Activated naive CD4-positive, alpha-beta T cell (primary cell): ENCODE results near the gene SSTR5.

Experiments used
- DNase-seq, 4 experiments: peaks; one replicate each; lab custom pipeline; 2025; lab: John Stamatoyannopoulos, UW

The SSTR5 gene

GRCh38 chr16:1102921-1103635 is 30.5 kb downstream of the SSTR5 start:
- peak; percentile 27 to 70 (median 58) for DNase-seq

DNA sequence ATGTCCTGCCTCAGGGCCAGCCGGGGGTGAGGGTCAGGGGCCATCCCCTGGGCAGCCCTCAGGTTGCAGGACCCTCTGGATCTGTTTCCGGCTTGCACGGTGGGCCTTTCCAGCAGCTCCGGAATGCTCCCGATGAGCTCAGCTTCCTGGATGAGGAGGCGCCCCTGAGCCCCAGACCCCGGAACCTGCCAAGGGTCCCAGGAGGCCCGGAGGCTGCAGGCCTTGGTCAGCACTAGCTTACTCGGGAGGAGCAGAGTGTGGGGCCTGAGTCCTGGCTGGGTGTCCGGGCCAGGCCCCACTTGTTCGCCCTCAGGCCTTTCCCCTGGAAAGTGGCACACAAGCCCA is 31.1 kb downstream of the SSTR5 start:
- no peak for DNase-seq

DNA sequence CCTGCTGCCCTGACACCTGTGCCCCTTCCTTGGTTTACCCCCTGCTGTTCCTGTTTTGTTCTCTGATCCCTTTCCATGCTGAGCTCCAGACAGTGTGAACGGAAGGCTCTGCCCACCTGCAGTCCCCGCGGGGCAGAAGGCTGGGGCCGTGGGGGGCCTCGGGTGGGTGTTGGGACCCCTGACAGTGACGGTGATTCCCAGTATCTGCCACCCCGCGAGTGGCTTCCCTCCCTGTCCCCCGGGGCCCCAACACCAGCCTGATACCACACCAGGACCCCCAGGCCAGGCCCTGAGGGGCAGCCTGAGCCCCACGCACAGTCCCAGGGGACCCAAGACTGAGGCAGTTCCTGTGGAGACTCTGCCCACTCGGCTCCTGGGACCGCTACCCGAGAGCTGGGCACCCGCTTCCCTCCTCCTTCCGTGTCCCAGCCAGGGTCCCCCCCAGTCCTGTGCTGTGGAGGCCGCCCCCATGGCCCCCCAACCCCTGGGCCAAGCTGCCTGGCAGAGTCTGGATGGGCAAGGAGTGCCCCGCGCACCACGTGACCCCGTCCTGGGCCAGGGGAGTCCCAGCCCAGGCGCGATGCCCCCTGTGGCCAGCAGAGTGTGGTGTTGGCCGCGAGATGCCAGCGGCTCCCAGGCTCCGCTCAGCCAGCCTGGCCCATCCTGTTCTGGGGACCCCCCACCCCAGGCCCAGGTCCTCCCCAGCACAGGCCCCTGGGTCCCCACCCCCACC is 33.5 kb downstream of the SSTR5 start:
- peak in 2 of 4 experiments; percentile 21 to 50 for DNase-seq

DNA sequence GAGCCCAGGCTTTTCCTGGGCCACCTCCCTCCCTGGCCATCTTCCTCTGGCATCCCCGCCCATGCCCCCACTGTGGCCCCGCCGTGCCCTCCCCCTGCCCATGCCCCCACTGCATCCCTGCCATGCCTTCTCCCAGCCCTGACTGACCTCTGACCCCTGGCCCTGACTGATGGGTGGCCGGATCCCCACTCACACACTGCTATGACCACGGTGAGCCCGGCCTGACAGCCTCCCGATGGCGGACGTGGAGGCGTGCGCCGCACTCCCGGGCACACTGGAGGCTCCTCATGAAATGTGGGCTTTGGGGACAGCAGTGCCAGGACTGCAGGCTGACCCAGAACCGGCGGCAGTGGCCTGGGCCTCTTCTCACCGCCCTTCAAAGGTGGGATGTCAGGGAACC is 34.1 kb downstream of the SSTR5 start:
- no peak for DNase-seq

DNA sequence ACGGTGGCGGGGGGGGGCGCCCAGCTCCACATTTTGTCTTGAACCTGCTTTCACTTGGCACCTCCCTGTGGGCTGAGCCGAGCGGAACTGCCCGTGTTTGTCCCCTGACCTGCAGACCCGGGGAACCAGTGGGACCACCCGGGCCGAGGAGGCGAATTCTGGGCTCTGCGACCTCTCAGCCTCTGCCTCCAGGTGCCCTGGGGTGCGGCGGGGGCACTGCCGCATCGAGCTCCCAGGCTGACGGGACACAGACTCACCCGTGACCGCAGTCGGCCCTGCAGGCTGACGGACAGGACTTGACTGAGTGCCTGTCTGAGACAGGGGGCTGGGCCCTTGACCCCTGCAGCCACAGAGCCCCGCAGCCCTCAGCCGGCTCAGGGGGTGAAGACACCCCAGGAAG is 34.6 kb downstream of the SSTR5 start:
- DNase-seq, result no peak

- no peak for DNase-seq
Measured at GRCh38 chr16:1107731-1108130, 35.2 kb downstream of the SSTR5 start.

DNA sequence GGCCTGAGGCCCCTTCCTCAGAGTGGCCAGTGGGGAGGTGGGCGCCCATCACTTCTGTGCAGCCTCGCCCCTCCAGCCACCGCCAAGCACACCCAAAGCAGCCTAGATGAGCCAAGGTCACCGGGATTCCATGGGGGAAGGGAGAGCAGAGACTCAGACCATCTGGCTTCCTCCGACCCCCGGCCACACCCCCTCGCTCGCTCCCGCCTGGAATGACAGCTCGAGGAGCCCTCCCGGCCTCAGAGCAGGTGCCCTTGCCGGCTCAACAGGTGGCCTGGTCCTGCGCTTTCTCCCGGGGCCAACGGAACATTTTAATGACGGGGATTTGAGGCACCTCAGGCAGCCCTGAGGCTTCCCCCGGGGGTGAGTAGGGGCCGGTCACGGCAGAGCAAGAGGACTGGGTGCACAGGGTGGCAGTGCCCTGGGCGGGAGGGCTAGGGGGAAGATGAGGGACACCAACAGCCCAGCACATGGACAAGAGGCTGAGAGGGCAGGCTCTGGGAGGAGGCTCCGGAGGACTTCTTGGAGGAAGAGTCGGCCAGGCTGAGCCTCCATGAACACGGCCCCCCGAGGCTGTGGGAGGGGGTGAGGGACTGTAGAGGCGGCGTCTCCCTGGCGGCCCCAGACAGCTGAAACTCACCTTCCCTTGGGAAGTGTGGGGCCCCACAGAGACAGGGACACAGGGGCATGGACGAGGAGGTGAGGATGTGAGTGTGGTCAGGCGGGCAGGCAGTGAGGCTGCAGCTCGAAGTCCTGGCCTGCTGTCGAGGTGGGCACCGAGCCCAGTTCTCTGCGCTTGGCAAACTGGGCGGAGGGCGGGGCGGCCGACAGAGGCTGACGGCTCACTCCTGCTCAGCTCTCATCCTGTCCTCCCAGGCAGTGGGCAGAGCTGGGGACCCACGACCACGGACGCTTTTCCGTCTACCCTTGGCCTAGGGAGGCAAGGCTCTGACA is 36.0 kb downstream of the SSTR5 start:
- no peak for DNase-seq

- no peak for DNase-seq
Measured at GRCh38 chr16:1109648-1110047, 37.1 kb downstream of the SSTR5 start.

DNA sequence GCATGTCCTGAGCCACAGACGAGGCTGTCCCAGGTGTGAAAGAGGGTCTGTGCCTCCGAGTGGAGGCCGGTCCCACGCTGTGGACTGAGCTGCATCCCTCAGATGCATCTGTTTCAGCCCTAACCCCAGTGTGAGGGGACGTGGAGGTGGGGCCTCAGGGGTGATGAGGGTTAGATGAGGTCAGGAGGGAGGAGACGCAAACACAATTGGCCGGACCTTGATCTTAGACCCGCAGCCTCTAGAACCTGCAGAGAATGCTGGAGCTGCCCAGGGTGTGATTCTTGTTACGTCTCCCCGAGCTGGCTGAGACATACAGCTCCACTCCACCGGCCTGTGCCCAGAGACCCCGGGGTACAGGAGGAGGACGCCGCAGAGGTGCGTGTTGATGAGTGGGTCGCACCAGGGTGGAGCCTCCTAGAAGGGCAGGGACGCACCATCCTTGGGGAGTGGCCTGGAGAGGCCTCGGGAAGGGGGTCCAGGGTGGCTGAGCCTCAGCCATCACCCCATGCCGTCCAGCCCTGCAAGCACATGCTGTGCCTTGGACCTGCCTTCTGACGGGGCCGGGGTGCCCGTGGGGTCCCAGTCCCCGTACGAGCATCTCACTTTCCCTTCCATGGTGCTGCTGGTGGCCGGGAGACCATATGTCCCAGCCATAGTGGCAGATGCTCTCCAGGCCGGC is 40.1 kb downstream of the SSTR5 start:
- no peak for DNase-seq

DNA sequence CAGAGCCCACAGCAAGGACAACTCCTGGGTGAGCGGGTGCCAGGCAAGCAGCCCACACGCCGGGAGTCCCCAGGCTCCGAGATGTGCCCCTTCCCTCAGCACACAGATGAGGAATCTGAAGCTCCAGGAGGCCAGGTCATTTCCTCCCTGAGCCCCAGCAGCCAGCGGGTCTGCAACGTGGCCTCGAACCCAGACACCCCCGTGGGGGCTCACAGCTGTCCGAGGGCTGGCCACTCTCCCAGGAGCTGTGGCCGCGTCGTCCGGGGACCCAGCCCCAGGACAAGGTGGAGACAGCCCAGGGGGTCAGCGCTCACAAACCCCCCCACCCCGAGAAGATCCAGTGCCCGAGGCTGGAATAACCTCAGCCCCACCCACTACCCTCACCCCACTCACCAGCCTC is 40.9 kb downstream of the SSTR5 start:
- no peak for DNase-seq

- no peak for DNase-seq
Measured at GRCh38 chr16:1113889-1114526, 41.5 kb downstream of the SSTR5 start.

- DNase-seq, result no peak
Measured at GRCh38 chr16:1116693-1117077, 44.1 kb downstream of the SSTR5 start.

- no peak for DNase-seq
Measured at GRCh38 chr16:1117176-1117900, 44.8 kb downstream of the SSTR5 start.

DNA sequence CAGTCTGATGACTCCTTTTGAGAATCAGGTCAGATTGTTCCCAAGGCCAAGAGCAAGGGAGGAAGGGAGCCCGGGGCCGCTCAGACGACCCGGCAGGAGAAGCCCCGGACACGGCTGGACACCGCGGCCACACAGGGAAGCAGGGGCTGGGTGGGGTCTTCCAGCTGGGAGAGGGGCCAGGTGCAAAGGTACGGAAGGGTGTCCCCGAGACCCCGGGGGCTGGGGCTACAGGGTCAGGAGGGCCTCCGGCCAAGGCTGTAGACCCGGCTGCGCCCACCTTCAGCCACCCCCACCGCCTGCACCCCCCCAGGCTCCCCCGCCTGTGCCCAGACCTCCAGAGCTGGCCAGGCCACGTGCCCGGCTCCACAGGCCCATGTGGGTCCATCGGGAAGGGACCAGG is 45.4 kb downstream of the SSTR5 start:
- DNase-seq, result no peak

GRCh38 chr16:1119129-1119528 is 46.6 kb downstream of the SSTR5 start:
- DNase-seq, result no peak

DNA sequence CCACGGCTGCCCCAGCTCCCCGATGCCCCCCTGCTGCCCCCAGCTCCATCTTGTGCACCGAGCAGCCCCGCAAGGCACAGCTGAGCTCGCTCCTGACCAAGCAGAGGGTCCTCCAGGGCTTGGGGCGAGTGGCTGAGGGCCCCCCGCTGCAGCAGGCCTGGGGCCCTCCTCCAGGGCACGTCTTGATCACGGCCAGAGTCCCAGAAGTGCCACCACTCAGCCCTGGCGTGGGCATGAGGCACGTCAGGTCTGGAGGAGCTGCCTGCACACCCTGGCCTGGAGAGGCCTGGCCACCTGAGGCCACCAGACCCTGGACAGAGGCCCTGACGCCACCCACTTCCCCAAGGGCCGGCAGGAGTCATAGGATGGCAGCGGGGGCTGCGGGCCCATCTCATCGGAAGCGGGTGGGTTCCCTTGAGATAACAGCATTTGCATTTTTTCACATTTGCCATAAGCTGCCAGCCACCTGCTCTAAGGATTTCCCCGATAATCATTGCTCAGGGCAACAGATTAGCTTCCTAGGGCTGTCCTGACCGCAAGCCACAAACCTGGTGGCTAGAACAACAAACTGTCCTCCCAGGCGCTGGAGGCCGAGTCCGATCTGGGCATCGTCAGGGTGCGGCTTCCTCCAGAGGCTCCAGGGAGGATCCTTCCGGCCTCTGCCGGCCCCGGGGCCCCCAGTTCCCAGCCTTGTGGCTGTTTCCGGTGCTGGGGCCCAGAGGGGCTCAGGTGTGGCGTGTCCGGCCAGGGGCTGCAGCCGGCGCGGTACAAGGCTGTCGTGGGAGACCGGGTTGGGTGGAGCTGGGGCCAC is 47.4 kb downstream of the SSTR5 start:
- no peak for DNase-seq

- no peak for DNase-seq
Measured at GRCh38 chr16:1120577-1120941, 48.0 kb downstream of the SSTR5 start.

- no peak for DNase-seq
Measured at GRCh38 chr16:1121009-1121408, 48.5 kb downstream of the SSTR5 start.

GRCh38 chr16:1121601-1122397 is 49.3 kb downstream of the SSTR5 start:
- no peak for DNase-seq
